MM.1S (cell line): ENCODE measurements around the gene IFITM10.

ENCODE experiments used
- DNase-seq: peaks from one replicate; pipeline ENCODE4 v3.0.0-alpha.2; 2015
- H2AFZ ChIP-seq: fragments of 300-600 bp; sonication (generic); 2 replicates; pipeline ENCODE4 v1.6.0; 2016; ENCODE audit warnings: antibody characterized with exemption, low read length
- H3F3A ChIP-seq: fragments of 300-600 bp; sonication (generic); 2 replicates; pipeline ENCODE4 v1.6.1; 2016; ENCODE audit warnings: mild to moderate bottlenecking, antibody characterized with exemption, low read length, moderate library complexity, mixed read lengths; ENCODE audit not compliant: insufficient read depth
- H3K27ac ChIP-seq: fragments of 300-600 bp; sonication (generic); 2 replicates; pipeline ENCODE4 v1.5.1; 2016; ENCODE audit warnings: mild to moderate bottlenecking, low read length
- H3K27me3 ChIP-seq: fragments of 300-600 bp; sonication (generic); replicated peaks from 2 replicates; pipeline ENCODE4 v1.6.0; 2016; ENCODE audit warnings: low read length; ENCODE audit not compliant: insufficient read depth
- H3K36me3 ChIP-seq: fragments of 300-600 bp; sonication (generic); replicated peaks from 2 replicates; pipeline ENCODE4 v1.6.1; 2016; ENCODE audit warnings: mild to moderate bottlenecking, low read length, mixed read lengths; ENCODE audit not compliant: insufficient read depth
- H3K4me1 ChIP-seq: fragments of 300-600 bp; sonication (generic); 2 replicates; pipeline ENCODE4 v1.6.1; 2016; ENCODE audit warnings: low read length, mixed read lengths
- H3K4me2 ChIP-seq: fragments of 300-600 bp; sonication (generic); 2 replicates; pipeline ENCODE4 v1.6.0; 2016; ENCODE audit warnings: low read depth, low read length
- H3K4me3 ChIP-seq: fragments of 300-600 bp; sonication (generic); 2 replicates; pipeline ENCODE4 v1.5.1; 2016; ENCODE audit warnings: low read length, mixed read lengths
- H3K79me2 ChIP-seq: fragments of 300-600 bp; sonication (generic); 2 replicates; pipeline ENCODE4 v1.6.1; 2016; ENCODE audit warnings: mixed run types, low read length, mixed read lengths
- H3K9ac ChIP-seq: fragments of 300-600 bp; sonication (generic); 2 replicates; pipeline ENCODE4 v1.6.1; 2016; ENCODE audit warnings: low read length, mixed read lengths
- H3K9me2 ChIP-seq: fragments of 300-600 bp; sonication (generic); replicated peaks from 2 replicates; pipeline ENCODE4 v1.6.1; 2016; ENCODE audit warnings: mild to moderate bottlenecking, low read length, mixed read lengths; ENCODE audit not compliant: insufficient read depth
- H3K9me3 ChIP-seq: fragments of 300-600 bp; sonication (generic); replicated peaks from 2 replicates; pipeline ENCODE4 v1.6.1; 2016; ENCODE audit warnings: mild to moderate bottlenecking, low read length, mixed read lengths; ENCODE audit not compliant: insufficient read depth
- H4K20me1 ChIP-seq: fragments of 300-600 bp; sonication (generic); 2 replicates; pipeline ENCODE4 v1.6.1; 2016; ENCODE audit warnings: mild to moderate bottlenecking, low read length, moderate library complexity, mixed read lengths; ENCODE audit not compliant: insufficient read depth
- CTCF ChIP-seq: fragments of 300-600 bp; sonication (generic); IDR thresholded peaks from 2 replicates; pipeline ENCODE4 v1.5.1; 2016; ENCODE audit warnings: antibody characterized with exemption, low read length, mixed read lengths
- EZH2 ChIP-seq: fragments of 300-600 bp; sonication (generic); optimal IDR thresholded peaks from 2 replicates; pipeline ENCODE3; 2017; ENCODE audit warnings: low read depth, mild to moderate bottlenecking, antibody characterized with exemption, low read length, mixed read lengths
- EZH2phosphoT487 ChIP-seq: fragments of 300-600 bp; sonication (generic); IDR thresholded peaks from 2 replicates; pipeline ENCODE4 v1.6.1; 2018; ENCODE audit warnings: antibody characterized with exemption, low read length

The IFITM10 gene

DNA sequence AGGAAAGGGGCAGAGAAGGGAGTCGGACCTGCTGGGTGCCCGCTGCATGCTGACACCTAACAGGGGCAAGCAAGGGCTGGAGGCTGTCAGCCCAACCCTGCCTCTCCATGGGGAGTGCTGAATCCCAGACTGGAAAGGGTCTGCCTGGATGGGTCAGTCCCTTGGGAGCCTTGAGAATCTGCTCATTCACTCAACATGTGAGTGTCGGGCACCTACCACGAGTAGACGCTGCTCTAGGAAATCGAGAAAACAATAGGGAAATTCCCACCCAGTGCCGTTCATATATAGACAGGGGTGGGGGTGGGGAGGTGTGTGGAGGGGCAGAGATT is 17.7 kb upstream of the IFITM10 start:
- no peak overlapping the region for H2AFZ ChIP-seq
- no peaks in the 10 kb centered on the region for H3K36me3 ChIP-seq
- peaks cover 70% of the 10 kb centered on the region for H3K27me3 ChIP-seq
- no peaks in the 10 kb centered on the region for H3K9me2 ChIP-seq
- H3K4me3 ChIP-seq: no peak overlapping the region
- H3K4me2 ChIP-seq: no peak overlapping the region
- H3K79me2 ChIP-seq: peaks cover 6% of the 10 kb centered on the region
- no peak overlapping the region for H3K27ac ChIP-seq
- DNase-seq: no peak
- no peaks in the 10 kb centered on the region for H3K9me3 ChIP-seq
- no peaks in the 10 kb centered on the region for H4K20me1 ChIP-seq
- no peak for TF ChIP-seq EZH2phosphoT487
- H3K9ac ChIP-seq: no peak overlapping the region
- 0 out of 2 replicates have a peak, but pooled peaks cover under 1% of the 10 kb centered on the region for H3K4me1 ChIP-seq
- no peaks in the 10 kb centered on the region for H3F3A ChIP-seq

DNA sequence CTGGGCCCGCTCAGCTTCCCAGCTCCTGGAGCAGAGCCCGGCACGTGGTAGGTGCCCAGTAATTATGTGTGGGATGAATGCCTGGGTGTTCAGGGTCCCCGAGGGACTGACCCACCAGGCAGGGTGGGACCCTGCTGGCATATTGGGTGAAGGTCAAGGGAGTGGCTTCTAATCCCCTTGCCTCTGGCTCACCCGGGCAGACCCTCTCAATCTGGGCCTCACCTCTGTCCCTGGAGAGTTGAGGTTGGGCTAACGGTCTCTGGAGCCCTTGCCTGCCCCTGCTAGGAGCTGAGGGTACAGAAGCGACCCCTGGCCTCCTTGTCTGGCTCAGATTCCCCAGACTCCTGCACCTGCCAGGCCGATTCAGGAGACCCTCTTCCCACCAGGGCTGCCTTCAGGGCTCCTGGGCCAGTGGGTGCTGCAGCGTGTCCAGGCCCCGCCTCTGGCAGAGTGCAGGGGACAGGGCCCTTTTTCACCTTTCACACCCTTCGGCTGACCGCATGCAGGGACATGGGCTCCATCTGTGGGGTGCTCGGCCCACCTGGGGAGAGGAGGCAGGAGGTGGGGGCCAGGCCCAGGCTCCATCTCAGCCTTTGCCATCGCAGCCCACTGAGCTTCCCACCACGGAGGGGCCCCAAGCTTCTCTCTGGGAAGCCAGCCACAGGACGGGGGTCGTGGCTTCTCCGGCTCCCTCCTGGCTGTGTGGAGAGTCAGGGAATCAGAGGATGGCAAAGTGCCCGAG is 17.2 kb upstream of the IFITM10 start:
- Histone ChIP-seq H3K9me2 (no peaks in the 10 kb centered on the region), H3K9ac (no peak overlapping the region), H3K4me2 (no peak overlapping the region)

DNA sequence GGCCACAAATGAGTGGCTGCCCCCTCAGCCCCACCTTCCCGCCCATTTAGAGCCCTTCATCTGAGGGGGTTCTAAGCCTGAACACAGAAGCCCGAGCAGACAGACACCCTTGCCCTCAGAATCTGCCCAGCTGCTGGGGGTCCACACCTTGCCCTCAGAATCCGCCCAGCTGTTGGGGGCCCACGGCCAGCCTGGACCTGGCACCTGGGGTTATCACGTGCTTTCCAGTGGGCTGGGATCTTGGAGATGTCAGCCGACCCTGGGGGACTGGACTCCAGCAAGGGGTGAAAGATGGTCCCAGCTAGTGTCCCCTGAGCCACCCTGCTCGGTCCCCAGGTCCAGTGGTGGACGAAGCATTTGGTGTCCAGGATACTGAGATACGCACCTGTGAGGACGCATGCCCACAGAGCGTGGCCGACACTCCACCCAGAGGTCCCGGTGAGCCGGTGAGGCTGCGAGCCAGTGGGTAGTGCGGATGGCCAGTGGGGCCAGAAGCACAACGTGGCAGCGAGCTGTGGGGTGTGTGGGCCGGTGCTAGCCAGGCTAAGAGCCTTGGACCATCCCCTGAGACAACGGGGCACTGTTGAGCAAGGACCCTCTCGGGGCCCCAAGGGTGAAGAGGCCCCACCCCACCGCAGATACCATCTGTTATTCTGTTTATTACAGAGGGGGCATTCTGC is 16.5 kb upstream of the IFITM10 start:
- Histone ChIP-seq H3K9ac (no peak overlapping the region), H2AFZ (no peak overlapping the region), H3K9me3 (no peaks in the 10 kb centered on the region), H3F3A (no peaks in the 10 kb centered on the region), H3K9me2 (no peaks in the 10 kb centered on the region), H3K36me3 (no peaks in the 10 kb centered on the region), H3K4me2 (no peak overlapping the region), H3K27me3 (peaks cover 61% of the 10 kb centered on the region), H3K79me2 (peaks cover 18% of the 10 kb centered on the region), H3K4me1 (0 out of 2 replicates have a peak, but pooled peaks cover 5% of the 10 kb centered on the region), H3K27ac (no peak overlapping the region), H3K4me3 (no peak overlapping the region), H4K20me1 (no peaks in the 10 kb centered on the region)
- no peak for DNase-seq
- TF ChIP-seq EZH2phosphoT487 (no peak), EZH2 (no peak), CTCF (no peak)

More for the DNA sequence above, 17.2 kb upstream of the IFITM10 start:
- Histone ChIP-seq H3K9me3 (no peaks in the 10 kb centered on the region), H3K4me3 (no peak overlapping the region), H3K4me1 (0 out of 2 replicates have a peak, but pooled peaks cover 5% of the 10 kb centered on the region), H2AFZ (no peak overlapping the region), H4K20me1 (no peaks in the 10 kb centered on the region), H3F3A (no peaks in the 10 kb centered on the region), H3K27me3 (peaks cover 68% of the 10 kb centered on the region), H3K27ac (no peak overlapping the region), H3K79me2 (peaks cover 12% of the 10 kb centered on the region), H3K36me3 (no peaks in the 10 kb centered on the region)
- DNase-seq: no peak
- TF ChIP-seq EZH2 (no peak), EZH2phosphoT487 (no peak), CTCF (no peak)
